ENCODE data around the gene MRTFA. TPM values are rescaled to one million over a fixed set of nuclear protein-coding genes. Genes with fewer than 3 reads are reported as not detected.

Gene MRTFA
- total and polyA plus RNA-seq, 4 donors = 7.5 to 22.0 (median 9.6) TPM

DNA sequence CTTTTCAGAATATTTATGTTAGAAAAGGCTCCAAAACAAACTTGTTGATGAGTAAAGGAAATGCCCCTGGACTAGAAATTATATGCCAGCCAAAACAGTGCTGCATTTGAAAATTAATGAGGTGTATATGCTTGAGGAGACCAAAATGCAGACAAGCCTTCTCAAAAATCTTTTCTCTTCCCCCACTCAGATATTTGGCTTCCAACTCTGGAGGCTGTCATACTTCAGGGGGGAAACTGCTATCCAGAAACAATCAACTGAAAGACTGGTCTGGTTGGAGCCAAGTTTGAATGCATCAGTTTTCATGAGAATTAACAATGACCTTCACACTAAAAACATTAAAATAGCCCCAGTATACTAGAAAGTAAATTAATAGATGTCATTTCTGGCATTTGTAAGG, 167.9 kb downstream of the MRTFA start:
- TF ChIP-seq, protein P1, sequence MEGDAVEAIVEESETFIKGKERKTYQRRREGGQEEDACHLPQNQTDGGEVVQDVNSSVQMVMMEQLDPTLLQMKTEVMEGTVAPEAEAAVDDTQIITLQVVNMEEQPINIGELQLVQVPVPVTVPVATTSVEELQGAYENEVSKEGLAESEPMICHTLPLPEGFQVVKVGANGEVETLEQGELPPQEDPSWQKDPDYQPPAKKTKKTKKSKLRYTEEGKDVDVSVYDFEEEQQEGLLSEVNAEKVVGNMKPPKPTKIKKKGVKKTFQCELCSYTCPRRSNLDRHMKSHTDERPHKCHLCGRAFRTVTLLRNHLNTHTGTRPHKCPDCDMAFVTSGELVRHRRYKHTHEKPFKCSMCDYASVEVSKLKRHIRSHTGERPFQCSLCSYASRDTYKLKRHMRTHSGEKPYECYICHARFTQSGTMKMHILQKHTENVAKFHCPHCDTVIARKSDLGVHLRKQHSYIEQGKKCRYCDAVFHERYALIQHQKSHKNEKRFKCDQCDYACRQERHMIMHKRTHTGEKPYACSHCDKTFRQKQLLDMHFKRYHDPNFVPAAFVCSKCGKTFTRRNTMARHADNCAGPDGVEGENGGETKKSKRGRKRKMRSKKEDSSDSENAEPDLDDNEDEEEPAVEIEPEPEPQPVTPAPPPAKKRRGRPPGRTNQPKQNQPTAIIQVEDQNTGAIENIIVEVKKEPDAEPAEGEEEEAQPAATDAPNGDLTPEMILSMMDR (IDR thresholded peaks at IDR 0.05; ENCODE audit: low read depth, low read length, missing input control) = no peak
- no peak for TF ChIP-seq HNF4G (IDR thresholded peaks at IDR 0.05)
- no peak for DNase-seq (ENCODE audit: low spot score)
- H3K36me3 ChIP-seq (ENCODE audit: control insufficient read depth in 4 of 4, insufficient read depth in 3 of 4, low read depth in 1 of 4, low read length in 3 of 4) = no peaks in the 10 kb centered on the region
- H3K4me3 ChIP-seq (ENCODE audit: low read depth in 1 of 3, low read length in 3 of 3) = no peak overlapping the region
- no peaks in the 10 kb centered on the region for H3K27me3 ChIP-seq (ENCODE audit: control insufficient read depth in 4 of 4, insufficient read depth in 4 of 4, low read length in 3 of 4)
- no peak overlapping the region for H3K9ac ChIP-seq (ENCODE audit: low read depth in 1 of 2, low read length in 2 of 2)
- no peak overlapping the region for H3K27ac ChIP-seq (ENCODE audit: low read depth in 1 of 2, low read length in 2 of 2)
- H3K9me3 ChIP-seq (ENCODE audit: control insufficient read depth in 4 of 4, low read length in 3 of 4) = no peaks in the 10 kb centered on the region
- no peaks in the 10 kb centered on the region for H3K4me1 ChIP-seq (ENCODE audit: control insufficient read depth in 4 of 4, insufficient read depth in 4 of 4, low read length in 3 of 4)

GRCh38 chr22:40466976-40467375, 169.5 kb downstream of the MRTFA start:
- Histone ChIP-seq H3K36me3 (ENCODE audit: control insufficient read depth in 4 of 4, insufficient read depth in 3 of 4, low read depth in 1 of 4, low read length in 3 of 4) (no peaks in the 10 kb centered on the region), H3K4me1 (ENCODE audit: control insufficient read depth in 4 of 4, insufficient read depth in 4 of 4, low read length in 3 of 4) (no peaks in the 10 kb centered on the region), H3K27ac (ENCODE audit: low read depth in 1 of 2, low read length in 2 of 2) (no peak overlapping the region), H3K27me3 (ENCODE audit: control insufficient read depth in 4 of 4, insufficient read depth in 4 of 4, low read length in 3 of 4) (no peaks in the 10 kb centered on the region), H3K9me3 (ENCODE audit: control insufficient read depth in 4 of 4, low read length in 3 of 4) (no peaks in the 10 kb centered on the region), H3K4me3 (ENCODE audit: low read depth in 1 of 3, low read length in 3 of 3) (no peak overlapping the region), H3K9ac (ENCODE audit: low read depth in 1 of 2, low read length in 2 of 2) (no peak overlapping the region)
- DNase-seq (ENCODE audit: low spot score) = no peak
- WGBS = 99% methylated on average over 1 of the region's 1 CpG
- TF ChIP-seq FOXA1 (IDR thresholded peaks at IDR 0.05) (no peak), NR2F2 (IDR thresholded peaks at IDR 0.05) (no peak), EGR1 (IDR thresholded peaks at IDR 0.05; ENCODE audit: low read depth in 2 of 2) (no peak), MAX (IDR thresholded peaks at IDR 0.05) (no peak), RAD21 (IDR thresholded peaks at IDR 0.05) (no peak)
- TF ChIP-seq, protein P1 (IDR thresholded peaks at IDR 0.05; ENCODE audit: low read depth, low read length, missing input control) = no peak

GRCh38 chr22:40463683-40464082, 172.8 kb downstream of the MRTFA start:
- no peak for DNase-seq (ENCODE audit: low spot score)
- Histone ChIP-seq H3K9me3 (ENCODE audit: control insufficient read depth in 4 of 4, low read length in 3 of 4) (no peaks in the 10 kb centered on the region), H3K27me3 (ENCODE audit: control insufficient read depth in 4 of 4, insufficient read depth in 4 of 4, low read length in 3 of 4) (no peaks in the 10 kb centered on the region), H3K27ac (ENCODE audit: low read depth in 1 of 2, low read length in 2 of 2) (no peak overlapping the region), H3K4me1 (ENCODE audit: control insufficient read depth in 4 of 4, insufficient read depth in 4 of 4, low read length in 3 of 4) (no peaks in the 10 kb centered on the region), H3K9ac (ENCODE audit: low read depth in 1 of 2, low read length in 2 of 2) (no peak overlapping the region), H3K4me3 (ENCODE audit: low read depth in 1 of 3, low read length in 3 of 3) (no peak overlapping the region), H3K36me3 (ENCODE audit: control insufficient read depth in 4 of 4, insufficient read depth in 3 of 4, low read depth in 1 of 4, low read length in 3 of 4) (no peaks in the 10 kb centered on the region)
- 88% methylated on average over 5 of the region's 5 CpGs for WGBS
- TF ChIP-seq FOXA2 (IDR thresholded peaks at IDR 0.05) = no peak
- TF ChIP-seq YY1 (IDR thresholded peaks at IDR 0.05) = no peak
- TF ChIP-seq SP1 (IDR thresholded peaks at IDR 0.05) = no peak
- TF ChIP-seq NR2F2 (IDR thresholded peaks at IDR 0.05) = no peak
- TF ChIP-seq, protein P2, sequence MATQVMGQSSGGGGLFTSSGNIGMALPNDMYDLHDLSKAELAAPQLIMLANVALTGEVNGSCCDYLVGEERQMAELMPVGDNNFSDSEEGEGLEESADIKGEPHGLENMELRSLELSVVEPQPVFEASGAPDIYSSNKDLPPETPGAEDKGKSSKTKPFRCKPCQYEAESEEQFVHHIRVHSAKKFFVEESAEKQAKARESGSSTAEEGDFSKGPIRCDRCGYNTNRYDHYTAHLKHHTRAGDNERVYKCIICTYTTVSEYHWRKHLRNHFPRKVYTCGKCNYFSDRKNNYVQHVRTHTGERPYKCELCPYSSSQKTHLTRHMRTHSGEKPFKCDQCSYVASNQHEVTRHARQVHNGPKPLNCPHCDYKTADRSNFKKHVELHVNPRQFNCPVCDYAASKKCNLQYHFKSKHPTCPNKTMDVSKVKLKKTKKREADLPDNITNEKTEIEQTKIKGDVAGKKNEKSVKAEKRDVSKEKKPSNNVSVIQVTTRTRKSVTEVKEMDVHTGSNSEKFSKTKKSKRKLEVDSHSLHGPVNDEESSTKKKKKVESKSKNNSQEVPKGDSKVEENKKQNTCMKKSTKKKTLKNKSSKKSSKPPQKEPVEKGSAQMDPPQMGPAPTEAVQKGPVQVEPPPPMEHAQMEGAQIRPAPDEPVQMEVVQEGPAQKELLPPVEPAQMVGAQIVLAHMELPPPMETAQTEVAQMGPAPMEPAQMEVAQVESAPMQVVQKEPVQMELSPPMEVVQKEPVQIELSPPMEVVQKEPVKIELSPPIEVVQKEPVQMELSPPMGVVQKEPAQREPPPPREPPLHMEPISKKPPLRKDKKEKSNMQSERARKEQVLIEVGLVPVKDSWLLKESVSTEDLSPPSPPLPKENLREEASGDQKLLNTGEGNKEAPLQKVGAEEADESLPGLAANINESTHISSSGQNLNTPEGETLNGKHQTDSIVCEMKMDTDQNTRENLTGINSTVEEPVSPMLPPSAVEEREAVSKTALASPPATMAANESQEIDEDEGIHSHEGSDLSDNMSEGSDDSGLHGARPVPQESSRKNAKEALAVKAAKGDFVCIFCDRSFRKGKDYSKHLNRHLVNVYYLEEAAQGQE (IDR thresholded peaks at IDR 0.05) = no peak
